ENCODE results near the gene MRI1. TPM values are rescaled to one million over a fixed set of nuclear protein-coding genes. Genes with fewer than 3 reads are reported as not detected.

The MRI1 gene
- total RNA-seq, 1 donor: 33.7 TPM

- H3K36me3 ChIP-seq (ENCODE audit: insufficient read depth, low read length): peaks cover 49% of the 10 kb centered on the region
- no peak for TF ChIP-seq CTCF (IDR thresholded peaks at IDR 0.05; ENCODE audit: extremely low read depth, low read depth, low read length)
- peak; percentile 55 for DNase-seq (ENCODE audit: insufficient read length, low spot score, missing footprints)
Observed at GRCh38 chr19:13808856-13809255, 44.5 kb downstream of the MRI1 start.

DNA sequence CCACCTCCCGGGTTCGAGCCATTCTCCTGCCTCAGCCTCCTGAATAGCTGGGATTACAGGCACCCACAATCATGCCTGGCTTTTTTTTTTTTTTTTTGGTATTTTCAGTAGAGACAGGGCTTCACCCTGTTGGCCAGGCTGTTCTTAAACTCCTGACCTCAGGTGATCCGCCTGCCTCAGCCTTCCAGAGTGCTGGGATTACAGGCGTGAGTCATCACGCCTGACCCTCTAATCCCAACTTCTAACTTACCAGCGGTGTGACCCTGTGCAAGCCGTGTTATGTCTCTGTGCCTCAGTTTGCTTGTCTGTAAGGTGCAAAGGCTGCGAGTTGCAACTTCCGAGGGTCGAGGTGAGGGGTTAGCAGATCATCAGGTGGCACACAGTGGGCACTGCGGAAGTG, 48.2 kb downstream of the MRI1 start:
- no peaks in the 10 kb centered on the region for H4K20me1 ChIP-seq (ENCODE audit: insufficient read depth, low read length)
- H3K79me2 ChIP-seq (ENCODE audit: insufficient read depth, low read length): no peaks in the 10 kb centered on the region
- no peak overlapping the region for H3K4me2 ChIP-seq (ENCODE audit: insufficient read depth, low read length)
- no peaks in the 10 kb centered on the region for H3K9me3 ChIP-seq (ENCODE audit: low read depth, low read length)
- H3K4me3 ChIP-seq (ENCODE audit: insufficient read depth, low read length): no peak overlapping the region
- H3K4me1 ChIP-seq (ENCODE audit: insufficient read depth, low read length): no peaks in the 10 kb centered on the region
- no peak overlapping the region for H2AFZ ChIP-seq (ENCODE audit: low read length)
- TF ChIP-seq CTCF (IDR thresholded peaks at IDR 0.05; ENCODE audit: extremely low read depth, low read depth, low read length): no peak
- DNase-seq (ENCODE audit: insufficient read length, low spot score, missing footprints): peak; percentile 50
- peaks cover 51% of the 10 kb centered on the region for H3K36me3 ChIP-seq (ENCODE audit: insufficient read depth, low read length)
- H3K27me3 ChIP-seq (ENCODE audit: insufficient read depth, low read length): no peaks in the 10 kb centered on the region
- no peak overlapping the region for H3K27ac ChIP-seq (ENCODE audit: low read depth, low read length)

More at GRCh38 chr19:13808856-13809255, 44.5 kb downstream of the MRI1 start:
- Histone ChIP-seq H3K4me2 (ENCODE audit: insufficient read depth, low read length) (no peak overlapping the region), H3K4me1 (ENCODE audit: insufficient read depth, low read length) (no peaks in the 10 kb centered on the region), H4K20me1 (ENCODE audit: insufficient read depth, low read length) (peaks cover 5% of the 10 kb centered on the region), H2AFZ (ENCODE audit: low read length) (no peak overlapping the region), H3K4me3 (ENCODE audit: insufficient read depth, low read length) (no peak overlapping the region), H3K9me3 (ENCODE audit: low read depth, low read length) (no peaks in the 10 kb centered on the region), H3K27me3 (ENCODE audit: insufficient read depth, low read length) (no peaks in the 10 kb centered on the region), H3K79me2 (ENCODE audit: insufficient read depth, low read length) (no peaks in the 10 kb centered on the region), H3K27ac (ENCODE audit: low read depth, low read length) (no peak overlapping the region)

DNA sequence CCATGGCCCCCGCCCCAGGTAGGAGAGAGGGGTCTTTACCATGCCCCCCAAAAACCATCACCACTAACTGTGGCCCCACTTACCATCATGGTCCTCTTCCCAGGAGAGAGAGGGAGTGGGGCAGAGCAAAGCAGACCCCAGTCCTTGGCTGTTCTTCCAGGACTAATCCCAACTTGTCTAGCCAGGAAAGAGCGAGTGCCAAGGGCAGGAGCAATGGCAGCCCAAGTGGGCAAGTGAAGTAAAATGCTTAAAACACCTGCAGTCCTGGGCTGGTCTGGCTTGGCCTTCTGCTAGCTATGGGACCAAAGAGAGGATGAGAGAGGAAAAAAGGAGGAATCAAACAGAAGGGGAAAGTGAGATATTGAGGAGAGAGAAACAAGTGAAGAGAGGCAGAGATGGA, 48.8 kb downstream of the MRI1 start:
- Histone ChIP-seq H3K4me2 (ENCODE audit: insufficient read depth, low read length) (no peak overlapping the region), H3K79me2 (ENCODE audit: insufficient read depth, low read length) (no peaks in the 10 kb centered on the region), H3K36me3 (ENCODE audit: insufficient read depth, low read length) (peaks cover 45% of the 10 kb centered on the region), H3K4me3 (ENCODE audit: insufficient read depth, low read length) (no peak overlapping the region), H3K4me1 (ENCODE audit: insufficient read depth, low read length) (no peaks in the 10 kb centered on the region), H3K9me3 (ENCODE audit: low read depth, low read length) (no peaks in the 10 kb centered on the region), H3K27ac (ENCODE audit: low read depth, low read length) (no peak overlapping the region), H2AFZ (ENCODE audit: low read length) (no peak overlapping the region), H3K27me3 (ENCODE audit: insufficient read depth, low read length) (no peaks in the 10 kb centered on the region), H4K20me1 (ENCODE audit: insufficient read depth, low read length) (no peaks in the 10 kb centered on the region)
- DNase-seq (ENCODE audit: insufficient read length, low spot score, missing footprints): peak; percentile 54
- no peak for TF ChIP-seq CTCF (IDR thresholded peaks at IDR 0.05; ENCODE audit: extremely low read depth, low read depth, low read length)

GRCh38 chr19:13814550-13814949, 50.2 kb downstream of the MRI1 start:
- H3K4me1 ChIP-seq (ENCODE audit: insufficient read depth, low read length): no peaks in the 10 kb centered on the region
- no peak overlapping the region for H3K27ac ChIP-seq (ENCODE audit: low read depth, low read length)
- no peak overlapping the region for H3K4me3 ChIP-seq (ENCODE audit: insufficient read depth, low read length)
- no peak overlapping the region for H3K4me2 ChIP-seq (ENCODE audit: insufficient read depth, low read length)
- no peaks in the 10 kb centered on the region for H4K20me1 ChIP-seq (ENCODE audit: insufficient read depth, low read length)
- no peak for TF ChIP-seq CTCF (IDR thresholded peaks at IDR 0.05; ENCODE audit: extremely low read depth, low read depth, low read length)
- no peaks in the 10 kb centered on the region for H3K27me3 ChIP-seq (ENCODE audit: insufficient read depth, low read length)
- DNase-seq (ENCODE audit: insufficient read length, low spot score, missing footprints): peak; percentile 27
- no peaks in the 10 kb centered on the region for H3K79me2 ChIP-seq (ENCODE audit: insufficient read depth, low read length)
- H2AFZ ChIP-seq (ENCODE audit: low read length): no peak overlapping the region
- H3K9me3 ChIP-seq (ENCODE audit: low read depth, low read length): no peaks in the 10 kb centered on the region
- peaks cover 33% of the 10 kb centered on the region for H3K36me3 ChIP-seq (ENCODE audit: insufficient read depth, low read length)
